ENCODE results near the gene MORN1. TPM values are rescaled to one million over a fixed set of nuclear protein-coding genes. Genes with fewer than 3 reads are reported as not detected.
"Not testable (repeated sequence)": the region's sequence is repeated elsewhere in the genome, so short reads cannot be mapped to it uniquely, and the experiment has no call there.

Gene MORN1
- total RNA-seq, 1 experiment from 2014 or later = 7.5 TPM

GRCh38 chr1:2334366-2334765, 57.0 kb downstream of the MORN1 start:
- Histone ChIP-seq H3K27ac (no peak overlapping the region), H3K27me3 (no peaks in the 10 kb centered on the region), H3K4me3 (no peak overlapping the region), H3K9me3 (replicated peaks) (no peaks in the 10 kb centered on the region), H3K36me3 (no peaks in the 10 kb centered on the region), H3K4me1 (peaks cover 43% of the 10 kb centered on the region)
- no peak for DNase-seq

DNA sequence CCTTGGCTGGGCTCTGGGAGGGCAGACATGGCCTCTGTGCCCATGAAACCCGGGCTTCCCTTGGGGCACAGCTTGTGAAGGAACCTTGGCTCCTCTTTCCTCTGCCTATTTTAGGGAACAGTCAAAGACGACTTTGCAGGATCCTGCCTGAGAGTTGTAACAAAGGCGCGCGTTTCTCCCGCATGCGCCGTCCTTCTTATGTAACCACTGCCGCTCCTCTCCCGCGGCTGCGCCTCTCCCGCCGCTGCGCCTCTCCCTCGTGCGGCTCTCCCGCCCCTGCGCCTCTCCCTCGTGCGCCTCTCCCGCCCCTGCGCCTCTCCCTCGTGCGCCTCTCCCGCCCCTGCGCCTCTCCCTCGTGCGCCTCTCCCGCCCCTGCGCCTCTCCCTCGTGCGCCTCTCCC, 59.8 kb downstream of the MORN1 start:
- H3K27me3 ChIP-seq = not testable (repeated sequence)

GRCh38 chr1:2331200-2331544, 60.2 kb downstream of the MORN1 start:
- Histone ChIP-seq H3K36me3 (no peaks in the 10 kb centered on the region), H3K27me3 (no peaks in the 10 kb centered on the region), H3K9me3 (replicated peaks) (no peaks in the 10 kb centered on the region), H3K4me1 (peaks cover 53% of the 10 kb centered on the region), H3K27ac (peak overlapping the region; percentile 94), H3K4me3 (no peak overlapping the region)
- DNase-seq = no peak

More for the DNA sequence above, 59.8 kb downstream of the MORN1 start:
- H3K4me1 ChIP-seq = peaks cover 57% of the 10 kb centered on the region
- H3K9me3 ChIP-seq (replicated peaks); DNase-seq; H3K36me3 ChIP-seq; H3K4me3 ChIP-seq: not testable (repeated sequence)
- H3K27ac ChIP-seq = peak overlapping the region; percentile 94

DNA sequence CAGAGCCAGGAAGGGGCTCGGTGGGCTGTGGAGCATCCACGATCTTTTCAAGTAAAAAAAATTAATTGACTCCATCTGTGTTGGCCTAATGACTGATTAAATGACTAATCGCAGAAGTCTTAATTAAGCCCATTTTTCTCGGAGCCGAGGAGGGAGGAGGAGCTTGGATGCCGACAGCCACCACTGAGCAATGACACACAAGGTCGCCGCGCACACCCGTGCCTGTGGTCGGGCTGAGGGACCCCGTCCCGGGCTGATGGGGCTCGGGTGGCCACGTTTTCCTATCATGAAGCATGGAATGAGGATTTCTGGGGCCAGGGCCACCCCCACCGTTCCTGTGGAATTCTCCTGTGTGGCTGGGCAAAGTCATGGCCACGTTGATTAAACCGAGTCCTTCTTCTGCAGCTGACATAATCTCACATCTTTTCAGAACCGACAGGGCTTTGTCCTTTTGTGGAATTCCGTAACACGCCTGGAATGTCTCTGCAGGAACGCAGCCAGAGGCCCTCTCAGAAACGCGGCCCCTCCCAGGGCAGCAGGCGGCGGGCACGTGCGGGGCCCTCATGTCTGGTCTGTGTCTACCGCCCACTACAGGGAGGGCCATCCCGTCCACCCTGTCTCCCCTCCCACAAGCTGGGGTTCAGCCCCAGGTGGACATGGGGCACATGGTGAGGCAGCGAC, 60.7 kb downstream of the MORN1 start:
- no peaks in the 10 kb centered on the region for H3K27me3 ChIP-seq
- H3K9me3 ChIP-seq (replicated peaks) = no peaks in the 10 kb centered on the region
- no peak overlapping the region for H3K4me3 ChIP-seq
- DNase-seq = peak; percentile 87 to 92
- H3K27ac ChIP-seq = peak overlapping the region; percentile 94
- no peaks in the 10 kb centered on the region for H3K36me3 ChIP-seq
- peaks cover 50% of the 10 kb centered on the region for H3K4me1 ChIP-seq

DNA sequence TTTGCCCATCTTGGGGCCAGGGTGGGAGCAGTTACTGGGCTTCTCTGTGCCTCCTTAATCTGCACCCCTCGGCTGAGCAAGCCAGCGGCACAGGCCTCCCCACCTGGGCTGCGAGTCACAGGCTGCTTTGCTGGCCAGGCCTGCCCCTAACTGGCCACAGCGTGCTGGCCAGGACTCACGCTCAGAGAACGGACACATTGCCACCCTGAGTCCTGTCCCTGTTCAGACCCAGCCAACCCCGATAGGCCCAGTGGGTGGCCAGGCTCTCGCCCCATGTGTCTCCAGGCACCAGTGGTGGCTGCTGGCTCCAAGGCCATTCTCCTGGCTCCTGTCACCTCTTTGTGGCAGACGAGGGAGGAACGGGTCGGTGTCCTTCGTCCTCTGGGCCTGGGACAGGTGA, 61.3 kb downstream of the MORN1 start:
- DNase-seq = no peak
- no peaks in the 10 kb centered on the region for H3K27me3 ChIP-seq
- peak overlapping the region; percentile 94 for H3K27ac ChIP-seq
- no peaks in the 10 kb centered on the region for H3K9me3 ChIP-seq (replicated peaks)
- peaks cover 45% of the 10 kb centered on the region for H3K4me1 ChIP-seq
- no peak overlapping the region for H3K4me3 ChIP-seq
- H3K36me3 ChIP-seq = no peaks in the 10 kb centered on the region

DNA sequence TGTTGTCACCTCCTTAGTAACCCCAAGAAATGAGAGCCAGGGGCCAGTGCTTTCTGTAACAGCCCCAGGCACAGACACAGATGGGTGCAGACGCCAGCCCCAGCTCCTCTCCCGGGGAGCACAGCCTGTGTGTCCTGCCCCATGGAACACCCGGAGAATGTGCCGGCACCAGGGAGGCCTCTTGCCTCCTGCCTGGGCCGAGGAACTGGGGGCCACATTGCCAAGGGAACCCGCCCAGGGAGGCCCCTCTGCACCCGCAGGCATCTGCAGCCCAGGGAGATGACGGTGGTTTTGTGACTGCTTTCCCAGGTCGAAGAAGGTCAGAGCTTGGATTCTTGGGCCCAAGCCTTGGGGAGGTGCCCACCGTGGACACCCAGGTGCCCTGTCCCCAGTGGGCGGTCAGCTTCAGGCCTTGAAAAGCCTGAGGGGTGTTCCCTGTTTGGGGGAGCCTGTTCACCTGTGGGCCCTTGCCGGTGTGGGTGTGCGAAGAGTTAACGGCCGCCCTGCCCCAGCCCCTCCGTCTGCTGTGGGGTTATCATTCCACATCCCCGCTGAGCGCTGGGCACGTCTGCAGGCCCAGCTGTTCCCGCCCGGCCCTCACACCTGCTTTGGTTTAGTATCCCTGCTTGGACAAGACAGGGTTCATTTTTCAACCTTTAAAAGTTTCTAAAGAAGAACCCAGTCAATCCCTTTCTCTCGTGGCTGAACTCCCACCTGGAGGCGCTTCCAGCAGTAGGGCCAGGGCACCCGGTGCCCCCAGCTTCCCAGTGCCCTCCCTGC, 62.5 kb downstream of the MORN1 start:
- Histone ChIP-seq H3K4me1 (peaks cover 38% of the 10 kb centered on the region), H3K9me3 (replicated peaks) (no peaks in the 10 kb centered on the region), H3K4me3 (no peak overlapping the region), H3K36me3 (no peaks in the 10 kb centered on the region), H3K27me3 (peaks cover 10% of the 10 kb centered on the region), H3K27ac (peak overlapping the region; percentile 94)
- DNase-seq = peak; percentile 86

DNA sequence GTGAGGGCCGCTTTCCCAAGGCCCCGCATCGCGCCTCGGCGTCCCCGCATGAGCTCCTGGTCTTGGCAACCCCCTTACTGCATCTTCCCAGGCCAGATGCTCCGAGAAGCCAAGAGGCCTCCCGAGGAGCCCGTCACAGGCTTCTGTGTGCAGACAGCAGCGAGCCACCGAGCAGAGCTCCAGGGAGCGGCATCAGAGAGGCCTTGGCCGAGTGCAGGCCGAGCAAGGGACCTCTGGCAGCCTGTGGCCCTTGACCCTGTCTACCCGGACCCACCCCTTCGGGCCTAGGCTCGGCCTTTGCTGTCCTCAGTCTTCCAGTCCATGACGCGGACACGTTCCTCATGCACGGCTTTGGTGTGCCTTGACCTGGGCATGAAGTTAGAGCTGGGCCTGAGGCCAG, 63.5 kb downstream of the MORN1 start:
- no peak for DNase-seq
- H3K4me3 ChIP-seq = no peak overlapping the region
- H3K27me3 ChIP-seq = peaks cover 17% of the 10 kb centered on the region
- H3K36me3 ChIP-seq = no peaks in the 10 kb centered on the region
- H3K27ac ChIP-seq = peak overlapping the region; percentile 94; the same call in 1 of the 2 replicates
- H3K9me3 ChIP-seq (replicated peaks) = no peaks in the 10 kb centered on the region
- peaks cover 38% of the 10 kb centered on the region for H3K4me1 ChIP-seq

GRCh38 chr1:2327162-2327561, 64.2 kb downstream of the MORN1 start:
- not testable (repeated sequence) for H3K27ac ChIP-seq

DNA sequence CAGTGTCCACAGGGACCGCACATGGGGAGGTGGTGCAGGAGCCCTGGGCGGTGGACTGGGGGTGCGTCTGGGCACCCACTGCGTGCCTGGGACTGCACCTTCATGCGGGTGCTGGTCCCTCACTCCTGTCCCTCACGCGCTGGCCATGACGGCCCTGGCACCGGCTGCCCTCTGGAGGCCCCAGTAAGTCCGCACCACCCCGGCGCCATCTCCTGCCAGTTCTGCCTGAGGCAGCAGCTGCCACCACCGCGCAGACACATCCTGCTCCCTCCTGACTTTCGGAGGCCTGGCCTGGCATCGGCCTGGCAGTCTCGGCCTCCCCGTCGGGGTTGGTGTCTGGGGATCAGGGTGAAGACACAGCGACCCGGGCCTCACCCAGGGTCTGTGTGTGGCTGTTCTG, 64.8 kb downstream of the MORN1 start:
- Histone ChIP-seq H3K27ac (no peak overlapping the region), H3K4me1 (peaks cover 49% of the 10 kb centered on the region), H3K36me3 (no peaks in the 10 kb centered on the region)

More at GRCh38 chr1:2327162-2327561, 64.2 kb downstream of the MORN1 start:
- H3K36me3 ChIP-seq; DNase-seq; H3K4me3 ChIP-seq; H3K9me3 ChIP-seq (replicated peaks): not testable (repeated sequence)
- Histone ChIP-seq H3K4me1 (peaks cover 43% of the 10 kb centered on the region), H3K27me3 (peaks cover 20% of the 10 kb centered on the region)

GRCh38 chr1:2324553-2325366, 66.6 kb downstream of the MORN1 start:
- Histone ChIP-seq H3K36me3 (no peaks in the 10 kb centered on the region), H3K9me3 (replicated peaks) (no peaks in the 10 kb centered on the region), H3K27me3 (peaks cover 36% of the 10 kb centered on the region), H3K27ac (no peak overlapping the region), H3K4me3 (no peak overlapping the region), H3K4me1 (peaks cover 48% of the 10 kb centered on the region)
- no peak for DNase-seq

More for the DNA sequence above, 64.8 kb downstream of the MORN1 start:
- peaks cover 23% of the 10 kb centered on the region for H3K27me3 ChIP-seq
- DNase-seq = no peak
- no peaks in the 10 kb centered on the region for H3K9me3 ChIP-seq (replicated peaks)
- H3K4me3 ChIP-seq = no peak overlapping the region

DNA sequence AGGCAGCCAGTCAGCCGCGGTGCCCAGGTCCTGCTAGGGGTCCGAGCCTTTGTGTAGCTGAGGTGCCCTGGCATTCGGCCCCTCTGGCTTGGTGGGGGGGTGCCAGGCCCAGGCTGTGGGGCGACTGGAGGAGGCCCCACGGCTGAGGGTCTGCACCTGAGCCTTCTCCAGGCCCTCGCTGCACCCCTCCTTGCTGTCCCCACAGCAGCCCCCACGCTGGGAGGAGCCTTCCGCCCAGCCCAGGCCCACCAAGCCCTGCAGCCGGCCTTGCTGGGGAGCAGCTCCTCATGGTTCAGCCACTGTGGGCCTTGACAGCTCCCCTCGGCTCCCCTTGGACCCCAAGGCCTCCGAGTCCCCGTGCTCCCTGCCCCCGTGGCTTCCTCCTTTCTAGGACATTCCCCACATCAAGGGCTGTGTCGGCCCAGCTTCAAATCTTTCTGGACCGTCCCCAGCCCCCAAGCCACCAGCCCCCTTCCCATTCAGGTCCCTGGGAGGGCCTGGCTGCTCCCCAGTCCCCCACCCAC, 67.8 kb downstream of the MORN1 start:
- no peak for DNase-seq
- no peak overlapping the region for H3K4me3 ChIP-seq
- H3K9me3 ChIP-seq (replicated peaks) = no peaks in the 10 kb centered on the region
- H3K27me3 ChIP-seq = peaks cover 36% of the 10 kb centered on the region
- no peaks in the 10 kb centered on the region for H3K36me3 ChIP-seq
- H3K4me1 ChIP-seq = peaks cover 47% of the 10 kb centered on the region
- no peak overlapping the region for H3K27ac ChIP-seq

DNA sequence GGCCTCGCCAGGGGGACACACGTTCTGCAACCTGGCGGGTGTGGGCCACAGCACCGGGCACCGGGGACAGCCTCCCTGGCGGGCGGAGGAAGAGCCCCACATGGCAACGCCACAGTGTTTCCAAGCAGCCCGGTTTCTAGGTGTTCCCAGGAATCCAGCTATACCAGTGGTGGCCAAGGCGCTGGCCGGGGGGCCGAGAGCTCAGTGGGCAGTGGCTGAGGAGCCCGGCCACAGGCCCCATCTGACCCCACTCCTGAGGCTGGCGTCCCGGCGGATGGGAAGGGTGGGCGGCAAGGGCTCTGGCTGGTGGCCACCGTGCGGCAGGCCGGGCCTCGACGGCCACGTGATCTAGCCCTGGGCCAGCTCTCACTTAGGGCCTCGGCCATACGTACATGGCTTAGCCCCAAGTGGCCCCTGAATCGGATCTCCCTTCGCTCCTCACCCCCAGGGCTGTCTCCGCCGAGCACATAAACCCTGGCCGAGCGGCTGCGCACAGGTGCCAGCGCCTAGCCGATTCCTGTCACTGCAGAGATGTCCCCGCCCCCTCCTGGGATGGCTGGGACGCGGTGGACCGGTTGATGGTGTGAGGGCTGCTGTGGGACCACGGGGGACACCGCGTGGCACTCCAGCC, 68.7 kb downstream of the MORN1 start:
- Histone ChIP-seq H3K9me3 (replicated peaks) (no peaks in the 10 kb centered on the region), H3K4me1 (peaks cover 47% of the 10 kb centered on the region), H3K27ac (no peak overlapping the region), H3K36me3 (no peaks in the 10 kb centered on the region), H3K27me3 (peaks cover 36% of the 10 kb centered on the region), H3K4me3 (no peak overlapping the region)
- no peak for DNase-seq

- H3K9me3 ChIP-seq (replicated peaks) = no peaks in the 10 kb centered on the region
- H3K4me1 ChIP-seq = peaks cover 52% of the 10 kb centered on the region
- peak; percentile 75 to 81 for DNase-seq
- H3K27me3 ChIP-seq = peaks cover 36% of the 10 kb centered on the region
- H3K36me3 ChIP-seq = no peaks in the 10 kb centered on the region
- no peak overlapping the region for H3K4me3 ChIP-seq
- H3K27ac ChIP-seq = no peak overlapping the region
Measured at GRCh38 chr1:2322065-2322571, 69.2 kb downstream of the MORN1 start.
